BE2C (cell line): Measurements from ENCODE around the gene CSNK1G2. TPM values are rescaled to one million over a fixed set of nuclear protein-coding genes. Genes with fewer than 3 reads are reported as not detected.

Source experiments
- DNase-seq: peaks from one replicate; pipeline ENCODE4 v3.0.0-alpha.2; 2020
- H3K27me3 ChIP-seq: fragments of 250-450 bp; sonication (Bioruptor Pico); 2 replicates; pipeline ENCODE4 v1.5.1; 2020; ENCODE audit warnings: mild to moderate bottlenecking
- H3K36me3 ChIP-seq: fragments of 250-450 bp; sonication (Bioruptor Pico); 2 replicates; pipeline ENCODE4 v1.5.1; 2020; ENCODE audit warnings: mild to moderate bottlenecking
- H3K4me1 ChIP-seq: fragments of 250-450 bp; sonication (Bioruptor Pico); 2 replicates; pipeline ENCODE4 v1.5.1; 2020
- H3K4me3 ChIP-seq: 2 replicates; pipeline ENCODE4 v1.5.1; 2011; ENCODE audit warnings: low read depth, low read length
- H3K9me3 ChIP-seq: fragments of 250-450 bp; sonication (Bioruptor Pico); 2 replicates; pipeline ENCODE4 v1.5.1; 2020
- polyA plus RNA-seq: library from polyadenylated mRNA; unstranded; fragments of >200 nt; gene quantifications from one replicate; pipeline ENCODE4 v1.2.1, GENCODE V29; 2012; ENCODE audit warnings: low read depth, missing spikeins; ENCODE audit not compliant: insufficient read length, insufficient read depth
- TF ChIP-seq, protein P1 (sequence below): IDR thresholded peaks from 2 replicates; pipeline ENCODE4 v1.5.1; 2012; ENCODE audit warnings: mild to moderate bottlenecking, low read depth, low read length

CSNK1G2 gene
- 219 TPM for polyA plus RNA-seq

DNA sequence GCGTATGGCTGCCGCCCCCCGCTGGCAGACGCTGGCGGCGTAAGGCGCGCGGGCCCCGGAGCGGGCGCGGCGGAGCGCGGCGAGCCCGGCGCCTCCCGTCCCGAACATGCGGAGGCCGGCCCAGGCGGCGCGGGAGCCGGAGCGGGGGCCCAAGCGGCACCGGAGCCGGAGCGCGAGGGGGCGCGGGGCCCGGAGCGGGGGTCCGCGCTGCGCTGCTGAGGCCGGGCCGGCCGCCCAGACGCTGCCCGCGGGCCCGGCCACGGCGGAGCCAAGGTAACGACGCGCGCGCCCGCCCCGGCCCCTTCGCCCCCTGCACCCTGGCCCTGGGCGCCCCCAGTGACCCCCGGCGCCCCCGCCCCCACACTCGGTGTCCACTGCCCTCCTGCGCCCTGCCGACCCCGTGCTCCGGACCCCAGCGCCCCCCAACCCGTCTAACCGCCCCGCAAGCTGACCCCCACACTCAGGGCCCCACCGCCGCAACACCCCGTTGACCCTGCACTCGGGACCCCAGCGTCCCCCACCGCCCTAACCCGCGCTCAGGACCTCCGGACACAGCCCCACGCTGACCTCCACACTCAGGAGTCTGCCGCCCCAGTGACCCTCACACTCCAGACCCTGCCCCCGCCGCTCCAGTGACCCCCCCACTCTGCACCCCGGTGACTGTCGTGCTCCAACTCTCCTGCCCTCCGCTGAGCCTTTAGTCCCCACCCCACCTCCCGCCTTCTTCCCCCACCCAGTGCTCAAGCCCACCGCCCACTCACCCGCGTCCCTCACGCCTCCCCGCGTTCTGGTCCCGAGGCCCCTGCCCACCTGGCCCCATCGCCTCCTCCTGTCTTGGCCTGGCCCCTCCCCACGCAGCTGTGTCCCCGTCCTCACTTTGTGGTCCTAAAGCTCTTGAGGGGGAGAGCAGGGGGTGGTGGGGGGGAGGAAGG is at the start of gene CSNK1G2:
Gene CSNK1G2 (plus strand): TSS at position 27 of the 932 bp plus-strand sequence. CDS start 28,601 bp downstream, outside the sequence.
- TF ChIP-seq, protein P1, sequence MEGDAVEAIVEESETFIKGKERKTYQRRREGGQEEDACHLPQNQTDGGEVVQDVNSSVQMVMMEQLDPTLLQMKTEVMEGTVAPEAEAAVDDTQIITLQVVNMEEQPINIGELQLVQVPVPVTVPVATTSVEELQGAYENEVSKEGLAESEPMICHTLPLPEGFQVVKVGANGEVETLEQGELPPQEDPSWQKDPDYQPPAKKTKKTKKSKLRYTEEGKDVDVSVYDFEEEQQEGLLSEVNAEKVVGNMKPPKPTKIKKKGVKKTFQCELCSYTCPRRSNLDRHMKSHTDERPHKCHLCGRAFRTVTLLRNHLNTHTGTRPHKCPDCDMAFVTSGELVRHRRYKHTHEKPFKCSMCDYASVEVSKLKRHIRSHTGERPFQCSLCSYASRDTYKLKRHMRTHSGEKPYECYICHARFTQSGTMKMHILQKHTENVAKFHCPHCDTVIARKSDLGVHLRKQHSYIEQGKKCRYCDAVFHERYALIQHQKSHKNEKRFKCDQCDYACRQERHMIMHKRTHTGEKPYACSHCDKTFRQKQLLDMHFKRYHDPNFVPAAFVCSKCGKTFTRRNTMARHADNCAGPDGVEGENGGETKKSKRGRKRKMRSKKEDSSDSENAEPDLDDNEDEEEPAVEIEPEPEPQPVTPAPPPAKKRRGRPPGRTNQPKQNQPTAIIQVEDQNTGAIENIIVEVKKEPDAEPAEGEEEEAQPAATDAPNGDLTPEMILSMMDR, result no peak
- no peak for DNase-seq
- Histone ChIP-seq H3K27me3 (no peaks in the 10 kb centered on the region), H3K4me3 (peak within 1 kb of the TSS; percentile 90), H3K9me3 (no peaks in the 10 kb centered on the region), H3K4me1 (0 out of 2 replicates have a peak, but pooled peaks cover 2% of the 10 kb centered on the region), H3K36me3 (no peaks in the 10 kb centered on the region; the same call in 1 of the 2 replicates)

DNA sequence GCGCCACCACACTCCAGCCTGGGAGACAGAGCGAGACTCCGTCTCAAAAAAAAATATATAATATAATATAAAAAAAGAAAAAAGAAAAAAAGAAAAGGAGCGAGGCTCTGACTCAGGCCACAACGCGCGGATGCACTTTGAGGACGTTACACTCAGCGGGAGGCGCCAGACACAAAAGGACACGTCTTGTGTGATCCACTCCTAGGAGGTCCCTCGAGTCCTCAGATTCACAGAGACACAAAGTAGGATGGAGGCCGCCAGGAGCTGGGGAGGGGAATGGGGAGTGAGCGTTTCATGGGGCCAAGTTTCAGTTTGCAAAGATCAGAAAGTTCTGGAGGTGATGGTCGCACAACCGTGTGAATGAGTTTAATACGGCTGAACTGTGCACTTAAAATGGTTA is 47.2 kb upstream of the CSNK1G2 start:
- Histone ChIP-seq H3K36me3 (no peaks in the 10 kb centered on the region), H3K9me3 (no peaks in the 10 kb centered on the region), H3K27me3 (no peaks in the 10 kb centered on the region), H3K4me3 (no peak overlapping the region), H3K4me1 (no peaks in the 10 kb centered on the region)
- DNase-seq, result no peak
- TF ChIP-seq, protein P1, result no peak

DNA sequence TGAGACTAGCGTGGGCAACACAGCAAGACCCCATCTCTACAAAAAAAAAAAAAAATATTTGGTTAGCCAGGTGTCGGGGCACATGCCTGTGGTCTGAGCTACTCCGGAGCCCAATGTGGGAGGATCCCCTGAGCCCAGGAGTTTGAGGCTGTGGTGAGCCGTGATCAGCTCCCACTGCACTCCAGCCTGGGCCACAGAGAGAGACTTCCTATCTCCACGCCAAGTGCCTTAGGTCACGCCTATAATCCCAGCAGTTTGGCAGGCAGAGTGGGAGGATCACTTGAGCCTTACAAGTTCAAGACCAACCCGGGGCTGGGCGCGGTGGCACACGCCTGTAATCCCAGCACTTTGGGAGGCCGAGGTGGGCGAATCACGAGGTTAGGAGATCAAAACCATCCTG is 44.5 kb upstream of the CSNK1G2 start:
- no peaks in the 10 kb centered on the region for H3K36me3 ChIP-seq
- H3K4me3 ChIP-seq, result no peak overlapping the region
- TF ChIP-seq, protein P1, result no peak
- no peaks in the 10 kb centered on the region for H3K9me3 ChIP-seq
- DNase-seq, result no peak
- H3K4me1 ChIP-seq, result no peaks in the 10 kb centered on the region
- H3K27me3 ChIP-seq, result no peaks in the 10 kb centered on the region

DNA sequence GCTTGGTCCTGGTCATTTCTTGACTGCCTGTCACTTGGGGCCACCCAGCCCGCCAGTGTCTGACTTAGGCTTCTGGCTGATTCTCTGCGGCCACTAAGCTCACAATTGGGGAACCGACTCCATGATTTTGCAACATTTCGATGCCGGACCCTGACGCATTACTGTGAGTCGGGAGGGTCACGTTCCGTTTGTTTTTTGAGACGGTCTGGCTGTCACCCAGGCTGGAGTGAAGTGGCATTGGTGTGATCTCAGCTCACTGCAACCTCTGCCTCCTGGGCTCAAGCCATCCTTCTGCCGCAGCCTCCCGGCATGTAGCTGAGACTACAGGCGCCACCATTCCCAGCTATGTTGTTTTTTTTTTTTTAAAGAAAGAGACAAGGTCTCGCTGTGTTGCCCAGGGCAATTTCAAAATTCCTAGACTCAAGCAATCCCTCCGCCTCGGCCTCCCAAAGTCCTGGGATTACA is 39.0 kb upstream of the CSNK1G2 start:
- TF ChIP-seq, protein P1, result no peak
- H3K4me3 ChIP-seq, result no peak overlapping the region
- H3K4me1 ChIP-seq, result no peaks in the 10 kb centered on the region
- H3K9me3 ChIP-seq, result no peaks in the 10 kb centered on the region
- H3K36me3 ChIP-seq, result peaks cover 8% of the 10 kb centered on the region; the same call in 1 of the 2 replicates
- H3K27me3 ChIP-seq, result no peaks in the 10 kb centered on the region
- DNase-seq, result no peak

DNA sequence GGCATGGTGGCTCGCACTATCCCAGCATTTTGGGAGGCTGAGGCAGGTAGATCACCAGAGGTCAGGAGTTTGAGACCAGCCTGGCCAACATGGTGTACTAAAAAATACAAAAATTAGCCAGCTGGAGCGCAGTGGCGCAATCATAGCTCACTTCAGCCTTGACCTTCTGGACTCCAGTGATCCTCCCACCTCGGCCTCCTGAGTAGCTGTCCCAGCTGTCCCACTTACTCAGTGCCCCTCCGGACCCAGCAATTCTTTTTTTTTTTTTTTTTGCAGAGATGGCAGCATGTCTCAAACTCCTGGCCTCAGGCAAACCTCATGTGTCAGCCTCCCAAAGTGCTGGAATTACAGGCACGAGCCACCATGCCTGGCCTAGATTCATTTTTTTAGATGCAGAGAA is 38.0 kb upstream of the CSNK1G2 start:
- TF ChIP-seq, protein P1, result no peak
- no peaks in the 10 kb centered on the region for H3K9me3 ChIP-seq

DNA sequence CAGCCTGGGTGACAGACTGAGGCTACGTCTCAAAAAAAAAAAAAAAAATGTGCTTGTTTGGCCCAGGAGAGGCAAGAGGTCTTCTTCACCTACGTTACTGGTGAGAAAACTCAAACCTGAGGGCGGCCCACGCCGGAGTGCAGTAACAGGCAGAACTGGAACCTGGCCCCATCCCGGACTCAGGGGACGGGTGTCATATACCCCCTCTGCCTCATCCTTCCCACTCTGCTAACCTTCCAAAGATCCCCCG is 36.2 kb upstream of the CSNK1G2 start:
- Histone ChIP-seq H3K9me3 (no peaks in the 10 kb centered on the region), H3K4me1 (peaks cover 6% of the 10 kb centered on the region), H3K27me3 (no peaks in the 10 kb centered on the region), H3K36me3 (peaks cover 20% of the 10 kb centered on the region), H3K4me3 (peak overlapping the region; percentile 61; the same call in 1 of the 2 replicates)
- no peak for DNase-seq
- TF ChIP-seq, protein P1, result no peak

More for the DNA sequence above, 38.0 kb upstream of the CSNK1G2 start:
- Histone ChIP-seq H3K4me3 (no peak overlapping the region), H3K4me1 (no peaks in the 10 kb centered on the region), H3K27me3 (no peaks in the 10 kb centered on the region), H3K36me3 (peaks cover 8% of the 10 kb centered on the region; the same call in 1 of the 2 replicates)
- no peak for DNase-seq
